COLO668 (cell line): ENCODE results near the gene PLEKHH1.
"Not testable (repeated sequence)": the region's sequence is repeated elsewhere in the genome, so short reads cannot be mapped to it uniquely, and the experiment has no call there.

Source experiments
- DNase-seq: peaks from one replicate; lab custom pipeline; 2025; ENCODE audit not compliant: unreplicated experiment; lab: John Stamatoyannopoulos, UW

PLEKHH1 gene

GRCh38 chr14:67529947-67530935 lies 2.8 kb upstream of the PLEKHH1 start:
- no peak for DNase-seq

GRCh38 chr14:67532606-67532997 lies 488 bp upstream of the PLEKHH1 start:
- DNase-seq = no peak

GRCh38 chr14:67533754-67534085 lies 630 bp downstream of the PLEKHH1 start:
- no peak for DNase-seq

GRCh38 chr14:67536087-67536486 lies 3.0 kb downstream of the PLEKHH1 start:
- DNase-seq = no peak

- no peak for DNase-seq
Observed at GRCh38 chr14:67537736-67538135, 4.6 kb downstream of the PLEKHH1 start.

- no peak for DNase-seq
Observed at GRCh38 chr14:67538501-67538900, 5.4 kb downstream of the PLEKHH1 start.

- DNase-seq = no peak
Observed at GRCh38 chr14:67539116-67539515, 6.0 kb downstream of the PLEKHH1 start.

- DNase-seq = no peak
Observed at GRCh38 chr14:67541448-67542387, 8.6 kb downstream of the PLEKHH1 start.

- not testable (repeated sequence) for DNase-seq
Observed at GRCh38 chr14:67542620-67543019, 9.5 kb downstream of the PLEKHH1 start.

- no peak for DNase-seq
Observed at GRCh38 chr14:67544590-67544989, 11.5 kb downstream of the PLEKHH1 start.

- no peak for DNase-seq
Observed at GRCh38 chr14:67547224-67547780, 14.2 kb downstream of the PLEKHH1 start.

- no peak for DNase-seq
Observed at GRCh38 chr14:67549734-67550133, 16.6 kb downstream of the PLEKHH1 start.

GRCh38 chr14:67551123-67551522 lies 18.0 kb downstream of the PLEKHH1 start:
- no peak for DNase-seq

- no peak for DNase-seq
Observed at GRCh38 chr14:67551940-67552339, 18.9 kb downstream of the PLEKHH1 start.

GRCh38 chr14:67553547-67553946 lies 20.5 kb downstream of the PLEKHH1 start:
- DNase-seq = no peak

- DNase-seq = no peak
Observed at GRCh38 chr14:67554341-67554740, 21.3 kb downstream of the PLEKHH1 start.

GRCh38 chr14:67555518-67556090 lies 22.5 kb downstream of the PLEKHH1 start:
- DNase-seq = no peak

- DNase-seq = no peak
Observed at GRCh38 chr14:67556671-67557070, 23.6 kb downstream of the PLEKHH1 start.

- DNase-seq = no peak
Observed at GRCh38 chr14:67557118-67557517, 24.0 kb downstream of the PLEKHH1 start.

GRCh38 chr14:67557656-67558055 lies 24.6 kb downstream of the PLEKHH1 start:
- no peak for DNase-seq

- no peak for DNase-seq
Observed at GRCh38 chr14:67559639-67560038, 26.5 kb downstream of the PLEKHH1 start.
